Memory B cell (primary cell): Measurements from ENCODE around the gene IL1RAP.
A peak's percentile ranks its signal among the peaks of the same experiment; 100 is the strongest.
"Not testable (repeated sequence)": the region's sequence is repeated elsewhere in the genome, so short reads cannot be mapped to it uniquely, and the experiment has no call there.

ENCODE experiments used
- ATAC-seq: fragments of 150-1000 bp; cut with Tn5 transposase; 2 replicates; pipeline ENCODE4 v1.10.0; 2021; ENCODE audit warnings: low read depth, mild to moderate bottlenecking, moderate library complexity
- DNase-seq, 2 donors: peaks; one replicate each; pipeline ENCODE4 v3.0.0; 2022; ENCODE audit warnings: low spot score in 2 of 2
- H3K27ac Mint-ChIP-seq: one replicate; pipeline ENCODE4 v1.8.0; 2022; ENCODE audit warnings: mild to moderate bottlenecking, moderate library complexity, mixed read lengths
- H3K27me3 Mint-ChIP-seq: one replicate; pipeline ENCODE4 v1.8.0; 2022; ENCODE audit warnings: mixed read lengths
- H3K36me3 Mint-ChIP-seq: one replicate; pipeline ENCODE4 v1.8.0; 2022; ENCODE audit warnings: mild to moderate bottlenecking, mixed read lengths
- H3K4me1 Mint-ChIP-seq: one replicate; pipeline ENCODE4 v1.8.0; 2022; ENCODE audit warnings: mixed read lengths
- H3K4me3 Mint-ChIP-seq: one replicate; pipeline ENCODE4 v1.8.0; 2022; ENCODE audit warnings: mild to moderate bottlenecking, moderate library complexity, mixed read lengths
- H3K9me3 Mint-ChIP-seq: one replicate; pipeline ENCODE4 v1.8.0; 2022; ENCODE audit warnings: mixed read lengths

IL1RAP gene

DNA sequence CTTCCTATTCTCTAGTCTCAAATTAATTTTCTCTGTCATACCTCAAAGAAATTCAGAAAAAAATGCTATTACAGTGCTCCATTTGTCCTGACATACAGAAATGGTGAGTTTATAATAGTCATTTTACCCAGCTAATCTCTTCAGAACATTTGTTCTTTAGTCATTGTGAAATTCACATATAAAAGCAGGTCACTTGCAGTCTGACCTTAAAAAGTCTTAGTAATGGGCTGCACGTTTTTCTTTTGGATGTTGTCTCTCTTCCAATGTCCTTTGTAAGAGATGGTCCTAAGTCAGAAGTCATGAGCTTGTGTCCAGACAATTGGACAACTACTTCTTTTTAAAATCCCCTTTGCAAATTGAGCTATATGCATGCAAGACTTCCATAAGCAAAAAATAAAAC is 17.0 kb upstream of the IL1RAP start:
- no peaks in the 10 kb centered on the region for H3K9me3 Mint-ChIP-seq
- DNase-seq, result no peak
- no peaks in the 10 kb centered on the region for H3K4me1 Mint-ChIP-seq
- no peak for ATAC-seq
- no peak overlapping the region for H3K4me3 Mint-ChIP-seq
- no peaks in the 10 kb centered on the region for H3K36me3 Mint-ChIP-seq
- H3K27ac Mint-ChIP-seq, result no peak overlapping the region
- H3K27me3 Mint-ChIP-seq, result peaks cover 10% of the 10 kb centered on the region

DNA sequence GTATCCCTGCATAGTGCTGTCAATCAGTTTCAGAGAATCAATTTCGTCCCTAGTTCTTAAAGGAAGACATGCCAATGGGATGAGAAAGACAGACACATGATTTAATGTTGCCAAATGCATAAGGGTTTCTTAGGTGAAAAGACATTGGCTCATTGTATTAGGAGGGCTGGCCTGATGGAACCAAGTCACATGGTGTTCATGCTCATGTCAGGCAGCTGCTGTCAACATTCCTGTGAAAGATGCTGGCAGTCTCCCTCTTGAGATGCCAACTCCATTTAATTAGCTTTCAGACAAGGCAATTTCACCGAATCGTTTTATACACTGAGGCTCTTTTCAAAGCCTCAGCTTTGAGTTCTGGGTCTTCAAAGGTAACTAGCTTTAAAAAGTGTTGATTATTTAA is 16.1 kb upstream of the IL1RAP start:
- Mint-ChIP-seq H3K4me1 (no peaks in the 10 kb centered on the region), H3K9me3 (no peaks in the 10 kb centered on the region)
- no peak for ATAC-seq

DNA sequence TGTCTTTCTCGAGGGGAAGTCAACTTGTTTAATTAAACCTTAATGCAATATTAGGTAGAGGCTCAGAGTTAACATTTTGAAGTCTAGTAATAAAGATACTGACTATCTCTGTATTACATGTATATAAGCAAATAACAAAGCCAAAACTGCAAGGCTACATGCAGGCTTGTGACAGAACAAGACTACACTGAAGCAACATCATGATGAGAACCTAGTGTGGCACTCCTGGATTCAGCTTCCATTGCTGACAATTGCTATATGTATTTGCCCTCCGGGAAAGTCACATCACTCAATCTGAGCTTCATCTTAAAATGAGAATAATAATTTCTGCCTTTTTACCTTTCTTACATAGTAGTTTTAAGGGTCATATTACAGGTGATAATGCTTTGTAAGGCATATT is 15.6 kb upstream of the IL1RAP start:
- H3K27me3 Mint-ChIP-seq, result peaks cover 12% of the 10 kb centered on the region
- H3K4me3 Mint-ChIP-seq, result no peak overlapping the region
- DNase-seq, result no peak
- H3K27ac Mint-ChIP-seq, result no peak overlapping the region
- no peaks in the 10 kb centered on the region for H3K4me1 Mint-ChIP-seq
- no peaks in the 10 kb centered on the region for H3K9me3 Mint-ChIP-seq
- no peaks in the 10 kb centered on the region for H3K36me3 Mint-ChIP-seq
- no peak for ATAC-seq

More for the DNA sequence above, 16.1 kb upstream of the IL1RAP start:
- no peak for DNase-seq
- H3K27ac Mint-ChIP-seq, result no peak overlapping the region
- H3K4me3 Mint-ChIP-seq, result no peak overlapping the region
- no peaks in the 10 kb centered on the region for H3K36me3 Mint-ChIP-seq
- H3K27me3 Mint-ChIP-seq, result peaks cover 11% of the 10 kb centered on the region

DNA sequence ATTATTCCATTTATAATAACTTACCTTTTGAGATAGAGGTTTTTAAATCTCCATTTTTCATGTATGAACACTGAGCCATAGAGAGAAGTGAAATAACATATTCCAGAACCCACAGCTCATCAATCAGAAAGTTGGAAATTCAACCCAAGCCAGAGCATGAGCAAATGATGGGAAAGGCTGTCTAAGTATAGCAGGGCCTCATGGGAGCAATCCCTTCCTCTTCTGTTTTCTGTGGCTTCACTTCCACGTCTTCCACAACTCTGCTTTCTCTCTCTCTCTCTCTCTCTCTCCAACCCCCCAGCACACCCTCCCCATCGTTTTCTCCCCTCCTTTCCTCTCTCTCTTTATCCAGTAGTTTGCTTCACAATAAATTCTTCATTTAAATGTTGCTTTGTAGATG is 14.8 kb upstream of the IL1RAP start:
- Mint-ChIP-seq H3K9me3 (no peaks in the 10 kb centered on the region), H3K36me3 (no peaks in the 10 kb centered on the region)

DNA sequence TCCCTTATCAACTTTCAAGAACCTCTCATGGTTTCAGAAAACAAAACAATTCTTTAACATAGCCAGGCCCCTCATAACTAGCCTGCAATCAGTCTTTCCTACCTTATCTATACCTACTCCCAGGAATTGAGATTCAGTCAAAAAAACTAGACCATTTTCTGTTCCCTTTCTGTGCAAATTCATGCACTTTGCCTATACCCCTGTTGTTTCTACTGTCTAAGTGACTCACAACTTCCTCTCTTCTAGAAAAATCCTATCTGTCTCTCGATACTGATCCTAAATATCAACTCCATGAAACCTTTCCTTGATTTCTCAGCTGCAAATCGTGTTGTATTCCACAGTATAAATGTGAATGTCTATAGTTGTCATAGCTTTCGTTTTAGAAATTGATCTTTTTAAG is 10.9 kb upstream of the IL1RAP start:
- ATAC-seq (no peak), DNase-seq (no peak)
- Mint-ChIP-seq H3K4me1 (no peaks in the 10 kb centered on the region), H3K36me3 (no peaks in the 10 kb centered on the region), H3K27ac (no peak overlapping the region), H3K27me3 (peaks cover 17% of the 10 kb centered on the region), H3K9me3 (no peaks in the 10 kb centered on the region), H3K4me3 (no peak overlapping the region)

More for the DNA sequence above, 14.8 kb upstream of the IL1RAP start:
- no peak overlapping the region for H3K27ac Mint-ChIP-seq
- H3K4me3 Mint-ChIP-seq, result no peak overlapping the region
- no peak for DNase-seq
- peaks cover 12% of the 10 kb centered on the region for H3K27me3 Mint-ChIP-seq
- ATAC-seq, result no peak
- H3K4me1 Mint-ChIP-seq, result no peaks in the 10 kb centered on the region

DNA sequence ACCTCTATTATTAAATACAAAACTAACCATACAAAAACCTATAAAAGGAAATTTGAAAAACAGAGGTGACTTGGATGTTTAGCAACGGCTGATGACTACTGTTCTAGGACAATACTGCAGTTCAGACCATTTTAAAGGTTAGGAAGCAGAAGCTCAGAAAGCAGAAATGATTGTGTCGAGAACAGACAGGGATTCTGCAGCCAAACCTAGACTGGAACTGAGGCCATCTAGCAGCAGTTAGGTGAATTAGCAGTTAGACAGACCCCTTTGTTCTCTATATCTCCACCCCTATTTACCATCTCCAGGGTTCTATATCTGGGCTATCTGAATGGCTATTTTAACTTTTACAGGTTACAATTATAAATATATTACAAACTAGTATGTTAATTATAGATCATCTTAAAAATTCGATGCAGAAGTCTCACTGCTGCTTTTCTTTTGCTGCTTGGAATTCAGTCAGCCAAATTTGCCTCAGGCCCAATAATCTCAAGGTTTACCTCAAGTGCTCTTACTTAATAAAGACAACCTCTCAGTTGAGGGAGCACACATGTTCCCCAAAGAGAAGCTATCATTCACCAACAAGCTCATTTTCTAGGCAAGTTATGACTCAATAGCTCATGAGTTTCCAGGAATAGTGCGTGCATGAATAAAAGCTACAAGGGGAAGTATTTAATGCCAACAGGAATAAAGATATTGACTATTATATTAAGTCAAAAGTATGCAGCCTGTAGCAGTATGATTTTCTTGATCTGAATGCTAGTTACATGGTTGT is 9.3 kb upstream of the IL1RAP start:
- no peak overlapping the region for H3K27ac Mint-ChIP-seq
- no peaks in the 10 kb centered on the region for H3K9me3 Mint-ChIP-seq
- H3K4me3 Mint-ChIP-seq, result no peak overlapping the region
- DNase-seq, result no peak
- peak; percentile 60 for ATAC-seq
- no peaks in the 10 kb centered on the region for H3K4me1 Mint-ChIP-seq
- peaks cover 17% of the 10 kb centered on the region for H3K27me3 Mint-ChIP-seq
- H3K36me3 Mint-ChIP-seq, result no peaks in the 10 kb centered on the region

DNA sequence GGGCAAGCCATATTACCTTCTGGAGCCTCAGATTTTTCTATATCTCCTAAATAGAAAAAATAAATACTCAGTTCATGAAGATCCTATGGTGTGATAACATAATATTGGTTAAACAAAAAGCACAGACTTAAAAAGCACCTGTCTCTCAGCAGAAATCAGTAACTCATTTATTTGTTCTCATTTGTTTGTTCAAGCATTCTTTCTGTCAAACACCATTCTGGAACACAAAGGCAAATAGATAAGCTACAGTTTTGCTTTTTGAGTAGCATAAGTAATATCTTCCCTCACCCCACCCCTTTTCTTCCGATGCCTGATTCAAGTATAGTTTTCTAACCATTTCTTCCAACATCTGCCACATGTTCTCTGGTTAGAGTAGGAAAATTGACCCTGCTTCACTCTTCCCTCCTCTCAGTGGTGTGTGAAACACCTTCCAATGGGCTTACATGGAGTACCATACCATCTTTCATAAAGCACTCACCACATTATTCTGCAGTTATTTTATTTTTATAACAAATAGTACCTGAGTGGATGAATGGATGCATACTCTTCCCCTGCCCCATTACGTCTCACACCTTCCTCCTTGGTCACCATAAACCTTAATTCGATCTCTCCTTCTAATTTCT is 8.4 kb upstream of the IL1RAP start:
- no peak for DNase-seq
- Mint-ChIP-seq H3K27ac (no peak overlapping the region), H3K9me3 (no peaks in the 10 kb centered on the region), H3K36me3 (no peaks in the 10 kb centered on the region), H3K4me3 (no peak overlapping the region), H3K27me3 (peaks cover 18% of the 10 kb centered on the region), H3K4me1 (no peaks in the 10 kb centered on the region)
- ATAC-seq, result no peak

DNA sequence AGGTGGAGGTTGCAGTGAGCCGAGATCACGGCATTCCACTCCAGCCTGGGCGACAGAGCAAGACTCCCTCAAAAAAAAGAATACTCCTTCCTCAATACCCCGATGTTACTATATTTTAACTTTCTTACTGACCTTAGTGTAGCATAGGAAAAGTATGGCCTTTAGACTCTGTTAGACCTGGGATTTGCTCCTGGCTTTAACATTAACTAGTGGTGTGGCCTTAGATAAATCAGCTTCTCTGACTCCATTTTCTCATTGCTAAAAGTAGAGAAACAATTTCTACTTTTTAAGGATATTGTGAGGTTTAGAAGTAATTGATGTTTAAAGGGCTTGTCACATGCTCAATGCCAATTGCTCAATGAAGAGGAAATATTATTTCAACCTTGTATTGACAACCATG is 7.6 kb upstream of the IL1RAP start:
- Mint-ChIP-seq H3K27me3 (peaks cover 14% of the 10 kb centered on the region), H3K27ac (no peak overlapping the region), H3K4me3 (no peak overlapping the region), H3K4me1 (no peaks in the 10 kb centered on the region), H3K9me3 (no peaks in the 10 kb centered on the region), H3K36me3 (no peaks in the 10 kb centered on the region)
- ATAC-seq (no peak), DNase-seq (no peak)

DNA sequence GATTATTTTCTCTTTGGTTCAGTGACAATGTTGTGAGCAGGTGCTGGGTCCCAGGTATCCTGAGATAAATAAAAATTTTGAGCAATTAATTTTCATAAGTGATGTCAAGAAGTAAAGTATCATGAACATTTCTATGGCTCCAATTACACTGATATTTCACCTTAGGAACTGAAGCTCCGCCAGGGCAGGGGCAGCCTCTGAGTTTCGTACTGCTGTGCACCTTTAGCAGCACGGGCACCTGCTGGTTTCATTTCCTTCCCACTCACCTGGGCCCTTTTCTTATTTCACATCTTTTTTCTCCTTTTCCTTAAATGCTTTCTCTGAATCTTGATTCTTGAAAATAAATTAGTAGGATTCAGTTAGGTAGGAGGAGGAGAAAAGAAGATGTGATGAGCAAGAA is 1.2 kb upstream of the IL1RAP start:
- H3K36me3 Mint-ChIP-seq, result no peaks in the 10 kb centered on the region
- peak overlapping the region; percentile 95 for H3K4me3 Mint-ChIP-seq
- peaks cover 16% of the 10 kb centered on the region for H3K4me1 Mint-ChIP-seq
- ATAC-seq (no peak), DNase-seq (no peak)
- peak overlapping the region; percentile 77 for H3K27ac Mint-ChIP-seq
- peaks cover 4% of the 10 kb centered on the region for H3K27me3 Mint-ChIP-seq
- no peaks in the 10 kb centered on the region for H3K9me3 Mint-ChIP-seq

DNA sequence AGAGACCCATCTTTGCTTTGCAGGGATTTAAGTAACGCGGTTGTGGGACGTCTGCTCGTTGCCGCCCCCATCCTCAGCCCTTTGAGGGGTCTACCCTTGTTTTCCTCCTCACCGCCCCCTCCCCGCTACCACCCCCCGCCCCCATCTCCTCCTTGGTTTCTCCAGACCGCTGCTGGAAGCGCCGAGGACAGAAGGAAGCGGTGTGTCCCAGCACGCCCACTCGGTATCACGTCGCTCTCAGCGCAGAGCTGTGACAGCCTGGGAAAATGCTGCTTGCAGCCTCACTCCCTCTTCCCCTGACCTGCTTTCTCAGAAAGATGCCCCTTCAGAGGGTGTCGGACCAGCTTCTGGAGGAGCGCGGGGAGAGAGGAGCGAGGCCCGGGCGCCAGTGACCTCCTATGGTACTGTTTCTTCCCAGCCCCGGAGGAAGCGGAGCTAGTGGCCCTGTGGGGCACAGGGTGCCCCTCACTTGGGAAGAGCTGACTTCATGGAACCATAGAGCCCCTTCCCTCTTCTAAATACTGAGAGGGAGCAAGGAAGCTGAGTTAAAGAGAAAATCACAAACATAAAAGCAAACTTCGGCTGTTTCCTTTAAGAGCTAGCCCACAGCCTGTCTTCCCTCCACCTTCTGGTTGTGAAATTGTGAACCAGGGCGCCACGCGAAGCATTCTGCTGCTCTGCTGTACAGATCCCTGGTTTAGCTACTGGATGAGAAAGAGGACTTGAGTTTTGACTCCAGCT is 698 bp downstream of the IL1RAP start:
- peak overlapping the region; percentile 95 for H3K4me3 Mint-ChIP-seq
- H3K4me1 Mint-ChIP-seq, result peaks cover 16% of the 10 kb centered on the region
- DNase-seq (peak in 1 of 2 donors; percentile 26), ATAC-seq (no peak)
- H3K27ac Mint-ChIP-seq, result peak overlapping the region; percentile 77
- no peaks in the 10 kb centered on the region for H3K9me3 Mint-ChIP-seq
- peaks cover 1% of the 10 kb centered on the region for H3K27me3 Mint-ChIP-seq
- peaks cover 2% of the 10 kb centered on the region for H3K36me3 Mint-ChIP-seq

DNA sequence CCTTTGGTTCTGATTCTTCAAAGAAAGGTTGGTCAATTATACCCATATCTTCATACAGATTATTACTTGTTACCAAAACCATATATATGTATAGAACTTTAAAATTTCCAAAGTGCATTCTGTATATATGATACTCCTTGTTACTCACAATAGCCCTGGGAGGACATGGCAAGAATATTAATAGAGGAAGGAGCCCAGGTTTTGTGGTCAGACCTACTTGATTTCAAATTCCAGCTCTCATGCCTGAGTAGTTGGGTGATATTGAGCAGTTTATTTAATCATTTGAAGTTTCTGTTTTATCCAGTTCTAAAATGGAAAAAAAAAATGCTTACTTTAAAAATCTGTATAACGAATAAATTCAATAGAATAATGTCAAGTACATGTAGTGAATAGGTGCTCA is 2.5 kb downstream of the IL1RAP start:
- ATAC-seq (no peak), DNase-seq (no peak)
- Mint-ChIP-seq H3K27ac (no peak overlapping the region), H3K4me3 (no peak overlapping the region), H3K9me3 (no peaks in the 10 kb centered on the region), H3K27me3 (no peaks in the 10 kb centered on the region), H3K36me3 (peaks cover 2% of the 10 kb centered on the region), H3K4me1 (peaks cover 16% of the 10 kb centered on the region)

DNA sequence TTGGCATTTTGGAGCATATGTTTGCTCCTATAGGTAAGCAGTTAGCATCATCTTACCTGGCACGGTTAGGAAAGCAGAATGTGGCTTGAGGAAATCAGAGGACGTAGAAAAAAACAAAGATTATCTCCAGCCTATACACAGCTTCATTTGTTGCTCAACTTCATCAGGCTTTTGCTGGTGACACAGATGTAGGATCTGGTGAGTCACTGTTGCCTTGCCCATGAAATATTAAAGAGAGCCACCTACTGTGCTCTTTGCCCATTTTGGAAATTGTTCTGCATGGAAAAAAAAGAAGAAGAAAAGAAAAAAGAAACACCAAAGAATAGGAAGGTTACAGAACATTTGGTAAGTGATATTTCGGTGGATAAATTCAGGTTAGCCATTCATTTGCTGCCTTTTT is 3.8 kb downstream of the IL1RAP start:
- no peaks in the 10 kb centered on the region for H3K9me3 Mint-ChIP-seq
- DNase-seq, result no peak
- H3K36me3 Mint-ChIP-seq, result peaks cover 2% of the 10 kb centered on the region
- no peak for ATAC-seq
- H3K4me1 Mint-ChIP-seq, result peaks cover 16% of the 10 kb centered on the region
- no peak overlapping the region for H3K4me3 Mint-ChIP-seq
- H3K27ac Mint-ChIP-seq, result no peak overlapping the region
- H3K27me3 Mint-ChIP-seq, result no peaks in the 10 kb centered on the region

DNA sequence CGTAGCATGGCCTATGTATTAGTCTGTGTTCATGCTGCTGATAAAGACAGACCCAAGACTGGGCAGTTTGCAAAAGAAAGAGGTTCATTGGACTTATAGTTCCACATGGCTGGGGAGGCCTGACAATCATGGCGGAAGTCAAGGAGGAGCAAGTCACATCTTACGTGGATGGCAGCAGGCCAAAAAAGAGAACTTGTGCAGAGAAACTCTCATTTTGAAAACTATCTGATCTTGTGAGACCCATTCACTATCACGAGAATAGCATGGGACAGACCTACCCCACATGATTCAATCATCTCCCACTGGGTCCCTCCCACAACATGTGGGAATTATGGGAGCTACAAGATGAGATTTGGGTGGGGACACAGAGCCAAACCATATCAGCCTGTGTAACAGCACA is 4.6 kb downstream of the IL1RAP start:
- not testable (repeated sequence) for H3K4me3 Mint-ChIP-seq, H3K27ac Mint-ChIP-seq, H3K9me3 Mint-ChIP-seq, H3K4me1 Mint-ChIP-seq, DNase-seq, H3K27me3 Mint-ChIP-seq, H3K36me3 Mint-ChIP-seq, ATAC-seq

DNA sequence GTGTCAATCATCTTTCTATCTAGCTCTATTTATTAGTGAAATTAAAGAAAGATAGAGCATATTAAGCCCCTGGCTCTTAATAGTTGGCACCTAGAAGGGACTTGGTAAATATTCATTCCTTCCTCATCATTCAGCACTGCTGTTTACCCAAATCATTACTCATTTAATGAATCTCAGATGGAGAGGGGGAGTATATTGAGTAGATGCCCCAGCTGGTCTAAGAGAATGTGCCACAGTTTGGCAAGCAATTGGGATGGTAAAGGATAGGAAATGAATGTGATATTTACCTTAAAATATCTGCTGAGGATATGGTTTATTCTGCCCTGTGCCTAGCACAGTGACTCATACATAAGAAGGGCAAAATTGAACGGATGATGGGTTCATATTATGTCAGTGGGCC is 6.0 kb downstream of the IL1RAP start:
- no peak for ATAC-seq
- DNase-seq, result no peak
- peaks cover 1% of the 10 kb centered on the region for H3K9me3 Mint-ChIP-seq
- no peaks in the 10 kb centered on the region for H3K27me3 Mint-ChIP-seq
- peaks cover 7% of the 10 kb centered on the region for H3K4me1 Mint-ChIP-seq
- H3K4me3 Mint-ChIP-seq, result no peak overlapping the region
- H3K36me3 Mint-ChIP-seq, result peaks cover 7% of the 10 kb centered on the region
- H3K27ac Mint-ChIP-seq, result no peak overlapping the region
